GM12864 (cell line): ENCODE measurements around the gene PLEKHG2.
"Not testable (repeated sequence)": the region's sequence is repeated elsewhere in the genome, so short reads cannot be mapped to it uniquely, and the experiment has no call there.

ENCODE experiments used
- DNase-seq: peaks from one replicate; pipeline ENCODE4 v3.0.0-alpha.2; 2011; ENCODE audit warnings: low read depth
- H3K4me3 ChIP-seq: 2 replicates; pipeline ENCODE4 v1.5.1; 2011; ENCODE audit warnings: mild to moderate bottlenecking, low read depth, low read length, control low read depth
- CTCF ChIP-seq: IDR thresholded peaks from 2 replicates; pipeline ENCODE4 v1.5.1; 2011; ENCODE audit warnings: low read depth, mild to moderate bottlenecking, moderate library complexity, low read length, control low read depth, inconsistent platforms; ENCODE audit errors: missing control alignments

The PLEKHG2 gene

GRCh38 chr19:39446365-39447084 is 34.1 kb downstream of the PLEKHG2 start:
- no peak for TF ChIP-seq CTCF
- DNase-seq: no peak
- H3K4me3 ChIP-seq: peak overlapping the region; percentile 94

- no peak for TF ChIP-seq CTCF
- peak overlapping the region; percentile 94 for H3K4me3 ChIP-seq
- peak; percentile 53 for DNase-seq
Observed at GRCh38 chr19:39448271-39448670, 35.8 kb downstream of the PLEKHG2 start.

GRCh38 chr19:39449116-39449797 is 36.8 kb downstream of the PLEKHG2 start:
- TF ChIP-seq CTCF: no peak
- no peak for DNase-seq
- H3K4me3 ChIP-seq: no peak overlapping the region

- DNase-seq, H3K4me3 ChIP-seq: not testable (repeated sequence)
Observed at GRCh38 chr19:39451257-39451656, 38.8 kb downstream of the PLEKHG2 start.

- DNase-seq: no peak
- TF ChIP-seq CTCF: no peak
- no peak overlapping the region for H3K4me3 ChIP-seq
Observed at GRCh38 chr19:39463403-39463802, 50.9 kb downstream of the PLEKHG2 start.

- no peak for TF ChIP-seq CTCF
- no peak for DNase-seq
- H3K4me3 ChIP-seq: no peak overlapping the region
Observed at GRCh38 chr19:39465956-39466747, 53.7 kb downstream of the PLEKHG2 start.

- no peak for DNase-seq
- no peak for TF ChIP-seq CTCF
- H3K4me3 ChIP-seq: no peak overlapping the region
Observed at GRCh38 chr19:39467941-39468340, 55.5 kb downstream of the PLEKHG2 start.
